Progenitor cell of endocrine pancreas (in vitro differentiated cells): Measurements from ENCODE around the gene URB2. TPM values are rescaled to one million over a fixed set of nuclear protein-coding genes. Genes with fewer than 3 reads are reported as not detected.
"Not testable (repeated sequence)": the region's sequence is repeated elsewhere in the genome, so short reads cannot be mapped to it uniquely, and the experiment has no call there.

Experiments
- DNase-seq: peaks from one replicate; pipeline ENCODE4 v3.0.0; 2021; ENCODE audit warnings: low spot score; ENCODE audit not compliant: unreplicated experiment
- H3K27ac Mint-ChIP-seq: 2 replicates; pipeline ENCODE4 v1.8.0; 2021; ENCODE audit warnings: mild to moderate bottlenecking, moderate library complexity, mixed read lengths
- H3K27me3 Mint-ChIP-seq: 2 replicates; pipeline ENCODE4 v1.8.0; 2021; ENCODE audit warnings: mixed read lengths
- H3K36me3 Mint-ChIP-seq: 2 replicates; pipeline ENCODE4 v1.8.0; 2022; ENCODE audit warnings: mixed read lengths; ENCODE audit not compliant: insufficient read depth
- H3K4me1 Mint-ChIP-seq: 2 replicates; pipeline ENCODE4 v1.8.0; 2021; ENCODE audit warnings: low read depth, mixed read lengths
- H3K4me3 Mint-ChIP-seq: 2 replicates; pipeline ENCODE4 v1.8.0; 2021; ENCODE audit warnings: low read depth, mild to moderate bottlenecking, moderate library complexity, mixed read lengths
- H3K9me3 Mint-ChIP-seq: 2 replicates; pipeline ENCODE4 v1.8.0; 2021; ENCODE audit warnings: low read depth, mixed read lengths
- total RNA-seq: library from RNA; stranded (reverse); gene quantifications from 2 replicates; pipeline ENCODE4 v1.2.1, GENCODE V29; 2021
- TF ChIP-seq, protein P1 (sequence below): fragments of 200-600 bp; sonication (generic); IDR thresholded peaks from one replicate; pipeline ENCODE4 v1.5.0; 2021; ENCODE audit warnings: antibody characterized with exemption, mild to moderate bottlenecking; ENCODE audit not compliant: unreplicated experiment

Gene URB2
- total RNA-seq, 1 donor from 2014 or later: 16.2 TPM

- no peaks in the 10 kb centered on the region for H3K27me3 Mint-ChIP-seq
- no peaks in the 10 kb centered on the region for H3K9me3 Mint-ChIP-seq
- peaks cover 2% of the 10 kb centered on the region for H3K36me3 Mint-ChIP-seq
- no peak overlapping the region for H3K27ac Mint-ChIP-seq
- TF ChIP-seq, protein P1, sequence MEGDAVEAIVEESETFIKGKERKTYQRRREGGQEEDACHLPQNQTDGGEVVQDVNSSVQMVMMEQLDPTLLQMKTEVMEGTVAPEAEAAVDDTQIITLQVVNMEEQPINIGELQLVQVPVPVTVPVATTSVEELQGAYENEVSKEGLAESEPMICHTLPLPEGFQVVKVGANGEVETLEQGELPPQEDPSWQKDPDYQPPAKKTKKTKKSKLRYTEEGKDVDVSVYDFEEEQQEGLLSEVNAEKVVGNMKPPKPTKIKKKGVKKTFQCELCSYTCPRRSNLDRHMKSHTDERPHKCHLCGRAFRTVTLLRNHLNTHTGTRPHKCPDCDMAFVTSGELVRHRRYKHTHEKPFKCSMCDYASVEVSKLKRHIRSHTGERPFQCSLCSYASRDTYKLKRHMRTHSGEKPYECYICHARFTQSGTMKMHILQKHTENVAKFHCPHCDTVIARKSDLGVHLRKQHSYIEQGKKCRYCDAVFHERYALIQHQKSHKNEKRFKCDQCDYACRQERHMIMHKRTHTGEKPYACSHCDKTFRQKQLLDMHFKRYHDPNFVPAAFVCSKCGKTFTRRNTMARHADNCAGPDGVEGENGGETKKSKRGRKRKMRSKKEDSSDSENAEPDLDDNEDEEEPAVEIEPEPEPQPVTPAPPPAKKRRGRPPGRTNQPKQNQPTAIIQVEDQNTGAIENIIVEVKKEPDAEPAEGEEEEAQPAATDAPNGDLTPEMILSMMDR: no peak
- DNase-seq: no peak
- peaks cover 17% of the 10 kb centered on the region for H3K4me1 Mint-ChIP-seq
- H3K4me3 Mint-ChIP-seq: no peak overlapping the region
Observed at GRCh38 chr1:229621663-229622062, 4.4 kb upstream of the URB2 start.

- peaks cover 25% of the 10 kb centered on the region for H3K4me1 Mint-ChIP-seq
- H3K27me3 Mint-ChIP-seq, H3K27ac Mint-ChIP-seq, H3K9me3 Mint-ChIP-seq, H3K36me3 Mint-ChIP-seq, H3K4me3 Mint-ChIP-seq, DNase-seq: not testable (repeated sequence)
Observed at GRCh38 chr1:229622641-229623120, 3.4 kb upstream of the URB2 start.

DNA sequence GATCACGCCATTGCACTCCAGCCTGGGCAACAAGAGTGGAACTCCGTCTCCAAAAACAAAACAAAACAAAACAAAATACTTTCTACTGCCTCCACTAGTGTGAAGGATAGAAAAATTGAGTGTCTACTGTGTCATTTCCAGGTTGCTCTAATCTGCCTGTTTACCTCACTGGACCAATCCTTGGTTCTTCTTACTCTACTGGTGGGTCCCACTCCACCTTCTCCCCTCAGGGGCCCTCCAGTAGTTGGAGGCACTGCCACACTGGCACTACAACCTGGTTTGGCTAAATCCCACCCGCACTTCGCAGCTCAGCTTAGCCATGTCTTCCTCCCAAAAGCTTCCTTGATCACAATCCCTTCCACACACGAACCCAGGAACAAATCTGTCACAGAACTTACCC is 2.8 kb upstream of the URB2 start:
- Mint-ChIP-seq H3K4me1 (peaks cover 25% of the 10 kb centered on the region), H3K27ac (no peak overlapping the region), H3K4me3 (no peak overlapping the region), H3K9me3 (no peaks in the 10 kb centered on the region), H3K36me3 (peaks cover 2% of the 10 kb centered on the region), H3K27me3 (no peaks in the 10 kb centered on the region)
- TF ChIP-seq, protein P1: no peak
- no peak for DNase-seq

DNA sequence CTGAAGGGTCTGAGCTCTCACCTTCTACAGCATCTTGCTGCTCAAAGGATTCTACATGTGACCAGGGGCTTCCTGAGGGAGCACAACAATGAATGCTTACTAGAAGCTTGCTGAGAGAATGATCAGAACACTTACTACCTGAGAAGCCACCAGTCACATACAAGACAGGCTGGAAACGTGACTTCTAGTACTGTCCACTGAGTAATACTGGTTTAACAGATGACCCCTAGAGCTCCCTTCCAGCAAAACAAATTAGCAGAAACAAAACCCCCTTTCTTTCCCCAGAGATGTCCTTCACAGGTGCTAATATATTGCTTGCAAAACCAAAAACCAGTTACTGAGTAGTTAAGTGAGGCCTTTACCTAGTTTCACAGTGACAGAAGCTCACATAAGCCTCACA is 2.2 kb upstream of the URB2 start:
- H3K27ac Mint-ChIP-seq: no peak overlapping the region

DNA sequence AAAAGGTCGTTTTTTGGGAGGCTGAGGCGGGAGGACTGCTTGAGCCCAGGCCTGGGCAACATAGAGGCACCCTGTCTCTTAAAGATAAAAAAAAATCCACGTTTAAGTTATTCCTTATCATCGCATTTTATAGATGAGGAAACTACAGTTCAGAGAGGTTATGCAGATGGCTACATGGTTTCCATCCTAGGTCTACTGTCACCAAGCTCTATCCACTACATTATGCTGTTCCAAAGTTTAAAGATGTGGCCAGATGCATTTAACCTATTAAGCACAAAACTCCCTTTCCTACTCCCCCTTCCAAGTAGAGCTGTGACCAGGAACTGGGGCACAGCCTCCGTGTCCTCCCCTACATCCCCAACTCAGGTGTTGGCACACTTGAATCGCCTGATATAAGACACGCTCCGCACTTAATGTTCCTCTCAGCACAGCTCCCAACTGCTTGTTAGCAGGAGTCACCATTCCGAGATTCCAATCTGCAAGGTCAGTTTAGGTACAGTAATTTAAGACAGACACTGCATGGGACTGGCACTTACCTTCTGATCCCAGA is 1.5 kb upstream of the URB2 start:
- H3K27ac Mint-ChIP-seq: peak overlapping the region; percentile 95
- DNase-seq: no peak
- TF ChIP-seq, protein P1: no peak
- H3K4me3 Mint-ChIP-seq: peak overlapping the region; percentile 86
- H3K4me1 Mint-ChIP-seq: peaks cover 25% of the 10 kb centered on the region
- peaks cover 2% of the 10 kb centered on the region for H3K36me3 Mint-ChIP-seq
- no peaks in the 10 kb centered on the region for H3K9me3 Mint-ChIP-seq
- H3K27me3 Mint-ChIP-seq: no peaks in the 10 kb centered on the region

More for the DNA sequence above, 2.2 kb upstream of the URB2 start:
- Mint-ChIP-seq H3K27me3 (no peaks in the 10 kb centered on the region), H3K36me3 (peaks cover 2% of the 10 kb centered on the region), H3K4me3 (peak overlapping the region; percentile 37), H3K4me1 (peaks cover 25% of the 10 kb centered on the region), H3K9me3 (no peaks in the 10 kb centered on the region)
- TF ChIP-seq, protein P1: no peak
- no peak for DNase-seq
